LNCaP clone FGC (cell line): Measurements from ENCODE around the gene NIM1K.
"Not testable (repeated sequence)": the region's sequence is repeated elsewhere in the genome, so short reads cannot be mapped to it uniquely, and the experiment has no call there.

Source experiments
- DNase-seq: peaks from one replicate; pipeline ENCODE4 v3.0.0-alpha.2; 2011; ENCODE audit warnings: low read depth
- H3K4me3 ChIP-seq: 2 replicates; pipeline ENCODE4 v1.5.1; 2011; ENCODE audit warnings: mild to moderate bottlenecking, low read depth, low read length, control low read depth
- TF ChIP-seq, protein P1 (sequence below): IDR thresholded peaks from 2 replicates; pipeline ENCODE4 v1.5.1; 2012; ENCODE audit warnings: mild to moderate bottlenecking; ENCODE audit not compliant: control insufficient read depth, insufficient read depth; ENCODE audit errors: extremely low read depth

Gene NIM1K

DNA sequence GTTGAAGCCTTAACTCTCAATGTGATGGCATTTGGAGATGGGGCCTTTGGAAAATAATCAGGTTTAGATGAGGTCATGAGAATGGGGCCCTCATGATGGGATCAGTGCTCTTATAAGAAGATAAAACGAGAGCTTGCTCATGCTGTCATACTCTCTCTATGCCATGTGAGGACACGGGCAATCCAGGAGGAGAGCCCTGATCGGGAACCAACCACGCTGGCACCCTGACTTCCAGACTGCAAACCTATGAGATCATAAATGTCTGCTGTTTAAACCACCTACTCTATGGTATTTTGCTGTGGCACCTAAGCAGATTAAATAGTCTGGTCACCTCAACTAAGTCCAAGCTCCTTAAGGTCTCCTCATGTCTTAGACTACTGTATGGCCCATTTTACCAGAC is 111.2 kb downstream of the NIM1K start:
- TF ChIP-seq, protein P1, sequence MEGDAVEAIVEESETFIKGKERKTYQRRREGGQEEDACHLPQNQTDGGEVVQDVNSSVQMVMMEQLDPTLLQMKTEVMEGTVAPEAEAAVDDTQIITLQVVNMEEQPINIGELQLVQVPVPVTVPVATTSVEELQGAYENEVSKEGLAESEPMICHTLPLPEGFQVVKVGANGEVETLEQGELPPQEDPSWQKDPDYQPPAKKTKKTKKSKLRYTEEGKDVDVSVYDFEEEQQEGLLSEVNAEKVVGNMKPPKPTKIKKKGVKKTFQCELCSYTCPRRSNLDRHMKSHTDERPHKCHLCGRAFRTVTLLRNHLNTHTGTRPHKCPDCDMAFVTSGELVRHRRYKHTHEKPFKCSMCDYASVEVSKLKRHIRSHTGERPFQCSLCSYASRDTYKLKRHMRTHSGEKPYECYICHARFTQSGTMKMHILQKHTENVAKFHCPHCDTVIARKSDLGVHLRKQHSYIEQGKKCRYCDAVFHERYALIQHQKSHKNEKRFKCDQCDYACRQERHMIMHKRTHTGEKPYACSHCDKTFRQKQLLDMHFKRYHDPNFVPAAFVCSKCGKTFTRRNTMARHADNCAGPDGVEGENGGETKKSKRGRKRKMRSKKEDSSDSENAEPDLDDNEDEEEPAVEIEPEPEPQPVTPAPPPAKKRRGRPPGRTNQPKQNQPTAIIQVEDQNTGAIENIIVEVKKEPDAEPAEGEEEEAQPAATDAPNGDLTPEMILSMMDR = no peak
- no peak overlapping the region for H3K4me3 ChIP-seq
- DNase-seq = no peak

DNA sequence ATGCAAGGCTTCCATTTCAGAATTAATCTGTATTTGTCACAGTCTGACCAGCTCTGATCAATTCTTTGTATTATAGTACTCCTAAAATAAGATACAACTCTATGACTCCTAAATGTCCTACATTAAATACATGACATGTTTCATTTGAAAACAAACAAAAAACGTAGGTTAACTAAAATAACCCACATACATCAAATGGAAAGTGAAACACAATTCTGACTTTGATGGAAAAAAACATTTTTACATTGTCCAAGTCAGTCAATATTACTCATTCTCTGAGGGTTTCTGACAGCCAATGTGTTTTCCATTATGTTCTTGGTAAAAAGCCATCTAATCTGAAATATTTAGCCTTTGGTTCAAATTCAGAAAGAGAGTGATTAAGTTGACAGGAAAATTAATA is 112.5 kb downstream of the NIM1K start:
- H3K4me3 ChIP-seq = no peak overlapping the region
- TF ChIP-seq, protein P1 = no peak
- DNase-seq = no peak

DNA sequence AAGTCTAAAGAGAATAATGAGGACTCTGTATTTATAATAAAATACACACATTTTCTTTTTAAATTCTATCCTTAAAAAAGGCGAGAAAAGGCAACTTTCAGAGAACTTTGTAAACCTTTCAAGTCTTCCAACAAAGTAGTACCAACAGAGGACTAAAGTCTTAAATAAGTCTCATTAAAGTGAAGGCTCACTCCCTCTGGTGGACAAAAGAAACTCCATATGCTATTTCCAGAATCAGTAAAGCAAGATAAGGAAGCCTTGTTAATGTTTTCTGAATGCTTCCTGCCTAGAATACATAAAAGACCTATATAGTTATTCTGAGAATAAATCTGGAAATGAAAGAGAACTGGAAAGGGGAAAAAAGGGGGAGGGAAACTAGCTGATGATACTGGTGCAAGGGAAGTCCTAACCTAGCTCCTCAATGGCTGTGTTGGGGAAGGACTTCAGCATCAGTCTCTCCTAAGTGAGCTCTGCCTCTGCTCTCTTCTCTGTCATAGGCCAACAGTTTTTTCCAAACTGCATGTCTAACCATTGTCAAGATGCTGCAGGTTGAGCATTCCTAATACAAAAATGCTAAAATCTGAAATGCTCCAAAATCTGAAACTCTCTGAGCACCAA is 114.0 kb downstream of the NIM1K start:
- peak; percentile 46 for DNase-seq

DNA sequence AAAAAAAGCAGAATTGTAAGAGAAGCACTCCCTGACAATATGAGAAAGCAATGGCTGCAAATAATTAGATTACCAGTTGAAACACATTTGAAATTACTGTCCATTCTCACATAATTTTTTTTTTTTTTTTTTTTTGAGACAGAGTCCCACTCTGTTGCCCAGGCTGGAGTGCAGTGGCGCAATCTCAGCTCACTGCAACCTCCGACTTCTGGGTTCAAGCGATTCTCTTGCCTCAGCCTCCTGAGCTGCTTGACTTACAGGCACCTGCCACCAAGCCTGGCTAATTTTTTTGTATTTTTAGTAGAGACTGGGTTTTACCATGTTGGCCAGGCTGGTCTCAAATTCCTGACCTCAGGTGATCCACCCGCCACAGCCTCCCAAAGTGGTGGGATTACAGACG is 114.9 kb downstream of the NIM1K start:
- not testable (repeated sequence) for H3K4me3 ChIP-seq, DNase-seq

More for the DNA sequence above, 114.0 kb downstream of the NIM1K start:
- TF ChIP-seq, protein P1 = peak; percentile 69
- no peak overlapping the region for H3K4me3 ChIP-seq

DNA sequence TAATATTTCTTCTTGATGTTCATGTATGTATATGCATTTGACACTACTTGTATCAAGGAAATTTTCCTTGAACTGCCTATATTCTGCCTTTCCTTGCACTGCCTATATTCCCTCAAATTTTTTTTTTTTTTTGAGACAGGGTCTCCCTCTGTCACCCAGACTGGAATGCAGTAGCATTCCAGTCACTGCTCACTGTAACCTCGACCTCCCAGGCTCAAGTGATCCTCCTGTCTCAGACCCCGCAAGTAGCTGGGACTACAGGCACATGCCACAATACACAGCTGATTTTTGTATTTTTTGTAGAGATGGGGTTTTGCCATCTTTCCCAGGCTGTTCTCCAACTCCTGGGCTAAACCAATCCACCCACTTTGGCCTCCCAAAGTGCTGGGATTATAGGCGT is 117.1 kb downstream of the NIM1K start:
- no peak for DNase-seq
- no peak overlapping the region for H3K4me3 ChIP-seq
- TF ChIP-seq, protein P1 = no peak

DNA sequence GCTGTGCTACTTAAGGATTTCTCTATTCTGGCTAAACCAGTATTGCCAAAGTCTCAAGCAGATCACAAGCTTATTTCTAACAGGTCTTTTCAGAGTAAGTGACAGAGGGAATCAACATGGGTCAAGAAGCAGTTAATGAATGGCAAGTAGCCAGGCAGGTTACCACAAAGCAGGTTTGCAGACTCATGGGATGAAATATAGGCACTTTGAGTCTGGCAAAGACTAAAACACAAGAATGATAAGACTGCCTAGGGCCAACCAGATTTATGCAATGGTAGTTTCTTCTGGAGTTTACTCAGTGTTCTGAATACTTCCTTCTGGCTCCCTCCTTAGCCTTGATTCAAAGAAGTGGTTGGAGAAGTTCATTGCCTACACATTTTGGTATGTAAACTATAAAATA is 117.6 kb downstream of the NIM1K start:
- TF ChIP-seq, protein P1 = no peak
- H3K4me3 ChIP-seq = no peak overlapping the region
- peak; percentile 48 for DNase-seq

DNA sequence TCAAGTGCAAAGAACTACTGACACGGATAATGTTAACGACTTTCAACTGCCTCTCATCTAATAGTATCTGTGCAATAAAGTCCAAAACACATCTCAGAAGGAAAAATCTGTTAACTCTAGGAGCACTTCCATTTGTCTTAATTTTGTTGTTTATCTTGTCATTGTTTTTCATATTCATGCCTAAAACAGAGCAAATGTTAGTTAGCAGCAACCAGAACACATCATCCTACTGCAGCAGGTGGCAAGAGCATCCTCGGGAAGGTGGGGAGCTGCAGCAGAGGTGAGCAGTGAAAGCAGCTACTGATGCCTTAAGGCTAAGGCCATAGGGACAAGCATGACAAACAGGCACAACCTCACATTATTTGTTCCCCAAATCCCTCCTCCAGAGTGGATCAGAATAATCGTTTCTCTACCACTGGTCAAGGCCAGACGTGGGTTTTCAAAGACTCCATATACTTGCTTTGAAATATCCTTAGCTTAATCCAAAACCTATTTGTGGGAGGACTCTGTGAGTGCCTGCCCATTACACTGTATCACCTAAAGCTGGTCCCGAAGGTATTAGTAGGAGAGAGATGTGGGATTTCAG is 120.1 kb downstream of the NIM1K start:
- TF ChIP-seq, protein P1 = no peak
- H3K4me3 ChIP-seq = peak overlapping the region; percentile 79
- no peak for DNase-seq
